Measurements from ENCODE around the gene NDUFS2.
A peak's percentile ranks its signal among the peaks of the same experiment; 100 is the strongest.

Gene NDUFS2

DNA sequence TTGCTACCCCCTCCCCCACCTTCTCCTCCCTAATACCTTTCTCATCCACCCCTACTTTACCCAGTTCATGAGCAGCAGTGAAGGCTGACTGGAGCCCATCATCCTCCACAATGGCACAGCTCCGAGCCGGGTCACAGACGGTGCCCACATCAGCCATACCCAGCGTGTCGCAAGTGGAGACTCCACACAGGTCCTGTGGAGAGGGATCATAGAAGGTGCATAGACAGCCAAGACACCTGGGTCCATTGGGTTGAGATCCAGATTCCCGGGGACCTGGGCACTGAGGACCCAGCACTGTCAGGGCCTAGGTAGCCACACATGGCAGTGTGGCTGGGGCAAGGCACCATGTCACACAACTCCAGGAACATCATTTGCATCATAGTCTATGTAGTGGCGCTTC, 6.1 kb upstream of the NDUFS2 start (continued):
- TF ChIP-seq, protein P1, sequence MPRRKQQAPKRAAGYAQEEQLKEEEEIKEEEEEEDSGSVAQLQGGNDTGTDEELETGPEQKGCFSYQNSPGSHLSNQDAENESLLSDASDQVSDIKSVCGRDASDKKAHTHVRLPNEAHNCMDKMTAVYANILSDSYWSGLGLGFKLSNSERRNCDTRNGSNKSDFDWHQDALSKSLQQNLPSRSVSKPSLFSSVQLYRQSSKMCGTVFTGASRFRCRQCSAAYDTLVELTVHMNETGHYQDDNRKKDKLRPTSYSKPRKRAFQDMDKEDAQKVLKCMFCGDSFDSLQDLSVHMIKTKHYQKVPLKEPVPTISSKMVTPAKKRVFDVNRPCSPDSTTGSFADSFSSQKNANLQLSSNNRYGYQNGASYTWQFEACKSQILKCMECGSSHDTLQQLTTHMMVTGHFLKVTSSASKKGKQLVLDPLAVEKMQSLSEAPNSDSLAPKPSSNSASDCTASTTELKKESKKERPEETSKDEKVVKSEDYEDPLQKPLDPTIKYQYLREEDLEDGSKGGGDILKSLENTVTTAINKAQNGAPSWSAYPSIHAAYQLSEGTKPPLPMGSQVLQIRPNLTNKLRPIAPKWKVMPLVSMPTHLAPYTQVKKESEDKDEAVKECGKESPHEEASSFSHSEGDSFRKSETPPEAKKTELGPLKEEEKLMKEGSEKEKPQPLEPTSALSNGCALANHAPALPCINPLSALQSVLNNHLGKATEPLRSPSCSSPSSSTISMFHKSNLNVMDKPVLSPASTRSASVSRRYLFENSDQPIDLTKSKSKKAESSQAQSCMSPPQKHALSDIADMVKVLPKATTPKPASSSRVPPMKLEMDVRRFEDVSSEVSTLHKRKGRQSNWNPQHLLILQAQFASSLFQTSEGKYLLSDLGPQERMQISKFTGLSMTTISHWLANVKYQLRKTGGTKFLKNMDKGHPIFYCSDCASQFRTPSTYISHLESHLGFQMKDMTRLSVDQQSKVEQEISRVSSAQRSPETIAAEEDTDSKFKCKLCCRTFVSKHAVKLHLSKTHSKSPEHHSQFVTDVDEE (CRISPR knock-in tag; IDR thresholded peaks at IDR 0.05), result no peak
- TF ChIP-seq ZFP30 (CRISPR knock-in tag; IDR thresholded peaks at IDR 0.05) (no peak), RARB (CRISPR knock-in tag; IDR thresholded peaks at IDR 0.05) (no peak), OSR1 (CRISPR knock-in tag; IDR thresholded peaks at IDR 0.05) (no peak), ESRRG (CRISPR knock-in tag; IDR thresholded peaks at IDR 0.05) (no peak), SNAI2 (CRISPR knock-in tag; IDR thresholded peaks at IDR 0.05) (no peak), ZC3H10 (CRISPR knock-in tag; IDR thresholded peaks at IDR 0.05) (no peak)

DNA sequence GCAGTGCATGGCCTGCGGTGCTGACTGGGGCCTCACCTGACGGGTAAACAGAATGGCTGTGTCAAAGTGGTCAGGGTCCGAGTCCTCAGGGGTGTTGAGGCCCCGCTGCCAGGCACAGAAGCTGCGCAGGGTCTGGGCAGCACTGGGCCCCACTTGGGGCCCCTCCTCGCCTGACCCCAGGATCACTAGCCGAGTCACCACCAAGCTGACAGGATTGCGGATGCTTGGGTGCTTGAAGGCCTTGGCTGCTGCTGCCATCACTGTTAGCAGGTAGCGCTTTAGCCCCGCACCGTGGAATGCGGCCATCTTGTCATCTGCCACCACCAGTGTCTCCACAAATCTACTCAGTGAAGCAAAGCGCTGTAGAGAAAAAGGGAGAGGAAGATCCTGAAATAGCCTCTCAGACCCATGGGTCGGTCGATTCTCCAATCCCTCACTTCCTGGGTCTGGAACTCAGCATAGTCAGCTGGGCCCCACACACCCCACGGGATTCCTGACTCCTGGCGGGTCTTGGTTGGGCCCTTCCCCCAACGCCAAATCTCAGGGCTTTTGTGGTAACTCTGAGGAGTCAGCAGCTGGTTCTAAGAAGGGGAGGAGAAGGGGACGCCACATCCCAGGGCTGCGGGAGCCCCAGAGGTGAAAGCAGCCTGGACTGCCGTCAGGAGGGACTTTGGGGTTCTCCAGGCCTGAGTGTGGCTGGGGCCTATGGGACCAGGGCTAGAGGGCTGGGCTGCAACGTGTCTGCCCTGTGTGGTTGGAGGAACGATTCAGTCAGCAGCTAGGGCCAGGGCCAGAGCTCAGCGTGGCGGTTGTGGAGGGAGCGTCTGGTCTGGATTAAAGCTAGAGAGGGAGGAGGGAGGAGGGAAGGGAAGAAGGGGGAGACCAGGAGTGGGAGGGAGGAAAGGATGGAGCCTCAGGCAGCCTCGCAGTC, 5.4 kb upstream of the NDUFS2 start:
- peak; percentile 80 for ATAC-seq
- TF ChIP-seq CSDC2 (CRISPR knock-in tag; IDR thresholded peaks at IDR 0.05) (0 out of 2 replicates have a peak, but pooled peaks have one; percentile 45), TCF4 (CRISPR knock-in tag; IDR thresholded peaks at IDR 0.05; ENCODE audit: borderline replicate concordance) (peak; percentile 34; the same call in 1 of the 2 replicates), ZFP30 (CRISPR knock-in tag; IDR thresholded peaks at IDR 0.05) (no peak)

DNA sequence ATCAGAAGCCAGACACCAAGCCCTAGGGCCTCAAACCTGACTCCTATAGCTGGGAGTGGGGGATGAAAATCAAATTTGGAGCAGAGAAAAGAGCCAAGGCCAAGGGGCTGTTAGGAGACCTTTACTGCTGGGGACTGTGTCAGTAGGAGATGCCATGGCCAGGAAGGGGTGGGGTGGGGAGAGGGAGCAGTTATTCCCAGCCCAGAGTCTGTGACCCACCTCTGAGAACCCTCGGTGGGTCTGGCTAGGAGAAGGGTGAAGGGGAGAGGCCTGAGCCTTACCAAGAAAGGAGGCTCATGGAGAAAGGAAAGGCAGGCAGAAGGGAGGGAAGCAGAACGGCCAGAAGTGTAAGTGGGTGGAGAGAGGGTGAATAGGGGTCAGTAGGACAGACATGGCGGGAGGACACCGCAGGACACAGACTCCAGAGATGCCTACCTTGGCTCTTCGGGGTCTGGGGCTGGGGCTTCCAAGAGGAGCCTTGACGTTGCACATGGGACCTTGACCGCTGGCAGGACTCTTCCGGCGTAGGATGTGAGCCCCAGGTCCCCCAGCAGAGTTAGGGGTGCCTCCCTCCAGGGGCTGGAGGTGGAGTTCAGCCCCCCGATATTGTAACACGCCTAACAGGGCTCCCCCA, 4.5 kb upstream of the NDUFS2 start:
- ATAC-seq, result peak; percentile 0; the same call in 2 of the 3 replicates
- TF ChIP-seq ZC3H10 (CRISPR knock-in tag; IDR thresholded peaks at IDR 0.05) (no peak), ZFP30 (CRISPR knock-in tag; IDR thresholded peaks at IDR 0.05) (no peak), GLIS3 (CRISPR knock-in tag; IDR thresholded peaks at IDR 0.05) (no peak), POU6F1 (CRISPR knock-in tag; IDR thresholded peaks at IDR 0.05; ENCODE audit: borderline replicate concordance, low read depth) (no peak), SNAI2 (CRISPR knock-in tag; IDR thresholded peaks at IDR 0.05) (no peak), ARNTL (CRISPR knock-in tag; IDR thresholded peaks at IDR 0.05; ENCODE audit: borderline replicate concordance, low read depth) (no peak), TOX (CRISPR knock-in tag; IDR thresholded peaks at IDR 0.05; ENCODE audit: borderline replicate concordance) (no peak)

- TF ChIP-seq POU6F1 (CRISPR knock-in tag; IDR thresholded peaks at IDR 0.05; ENCODE audit: borderline replicate concordance, low read depth), result 0 out of 2 replicates have a peak, but pooled peaks have one; percentile 13
- TF ChIP-seq ZNF8 (CRISPR knock-in tag; IDR thresholded peaks at IDR 0.05), result no peak
These were observed 3.8 kb upstream of the NDUFS2 start for GRCh38 chr1:161198194-161198896.

GRCh38 chr1:161198897-161199431, 3.2 kb upstream of the NDUFS2 start, which contains the start of gene ADAMTS4:
TSS of gene ADAMTS4 (minus strand) at chr1:161199054. CDS start at chr1:161198627, 427 bp downstream.
- ATAC-seq, result peak; percentile 31
- TF ChIP-seq ARNTL (CRISPR knock-in tag; IDR thresholded peaks at IDR 0.05; ENCODE audit: borderline replicate concordance, low read depth), result no peak
- no peak for TF ChIP-seq BACH2 (CRISPR knock-in tag; IDR thresholded peaks at IDR 0.05; ENCODE audit: borderline replicate concordance)
- TF ChIP-seq, protein P1 (CRISPR knock-in tag; IDR thresholded peaks at IDR 0.05), result no peak
- no peak for TF ChIP-seq ZNF565 (CRISPR knock-in tag; conservative IDR thresholded peaks at IDR 0.05; ENCODE audit: low read depth)
- TF ChIP-seq ISL1 (CRISPR knock-in tag; IDR thresholded peaks at IDR 0.05), result no peak

More at GRCh38 chr1:161198194-161198896, 3.8 kb upstream of the NDUFS2 start:
- peak; percentile 57 for ATAC-seq

All from SK-N-SH treated with all-trans-retinoic acid at 6 μM for 48 hours (cell line).